ENCODE results near the gene FERMT2.

DNA sequence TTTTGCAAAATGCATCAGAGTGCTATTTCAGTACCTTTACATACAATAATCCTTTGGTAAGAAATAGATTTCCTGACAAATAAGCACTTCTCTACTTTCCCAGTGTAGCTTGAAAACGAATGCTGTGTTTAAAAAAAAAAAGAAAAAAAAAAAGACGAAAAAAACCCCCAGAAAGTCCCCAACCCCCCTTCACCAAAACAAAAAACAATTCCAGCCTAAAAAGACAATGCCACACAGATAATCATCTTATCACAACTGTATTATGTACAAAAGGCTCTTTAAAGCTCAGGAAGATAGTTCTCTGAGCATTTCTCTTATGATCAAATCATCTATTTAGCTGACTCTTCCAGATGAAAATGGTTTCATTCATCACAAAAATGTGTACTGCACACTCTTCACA, 1.6 kb downstream of the FERMT2 start:
- TF ChIP-seq CTCF (IDR thresholded peaks at IDR 0.05) (no peak), POLR2A (IDR thresholded peaks at IDR 0.05) (no peak)
